GM19372 (cell line): Measurements from ENCODE around the gene CDKN2C.
A peak's percentile ranks its signal among the peaks of the same experiment; 100 is the strongest.
"Not testable (repeated sequence)": the region's sequence is repeated elsewhere in the genome, so short reads cannot be mapped to it uniquely, and the experiment has no call there.

Experiments
- ATAC-seq: cut with Tn5 transposase; IDR thresholded peaks from one replicate; pipeline ENCODE4 v1.9.1; 2021; ENCODE audit warnings: mild to moderate bottlenecking, low read depth, moderate library complexity; ENCODE audit not compliant: unreplicated experiment

CDKN2C gene

DNA sequence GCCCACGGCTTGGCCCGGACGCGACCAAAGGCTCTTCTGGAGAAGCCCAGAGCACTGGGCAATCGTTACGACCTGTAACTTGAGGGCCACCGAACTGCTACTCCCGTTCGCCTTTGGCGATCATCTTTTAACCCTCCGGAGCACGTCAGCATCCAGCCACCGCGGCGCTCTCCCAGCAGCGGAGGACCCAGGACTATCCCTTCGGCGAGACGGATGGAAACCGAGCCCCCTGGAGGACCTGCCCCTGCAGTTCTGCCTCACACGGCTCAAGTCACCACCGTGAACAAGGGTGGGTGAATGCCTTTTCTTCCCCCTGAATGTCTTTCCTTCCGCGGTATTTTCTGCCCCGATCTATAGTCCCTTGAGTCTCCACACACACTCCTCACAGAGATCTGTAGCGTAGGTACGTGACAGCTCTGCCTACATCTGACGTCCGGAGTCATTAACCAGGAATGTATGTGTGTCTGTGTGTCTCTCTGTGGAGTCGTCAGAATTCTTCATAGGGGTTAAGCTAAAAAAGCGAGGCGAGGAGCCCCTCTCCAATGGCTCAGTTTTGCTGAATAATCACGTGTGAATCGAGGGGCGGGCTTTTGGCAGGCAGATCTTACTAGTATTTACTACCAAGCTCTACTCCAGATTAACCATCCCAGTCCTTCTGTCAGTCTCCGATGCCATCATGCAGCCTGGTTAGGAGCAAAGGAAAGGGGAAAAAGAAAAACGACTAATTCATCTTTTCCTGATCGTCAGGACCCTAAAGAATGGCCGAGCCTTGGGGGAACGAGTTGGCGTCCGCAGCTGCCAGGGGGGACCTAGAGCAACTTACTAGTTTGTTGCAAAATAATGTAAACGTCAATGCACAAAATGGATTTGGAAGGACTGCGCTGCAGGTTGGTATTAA, at the start of gene CDKN2C:
Gene CDKN2C (plus strand): TSS at position 635 of the 898 bp plus-strand sequence. CDS start 124 bp downstream, at position 759.
- ATAC-seq: peak; percentile 29

DNA sequence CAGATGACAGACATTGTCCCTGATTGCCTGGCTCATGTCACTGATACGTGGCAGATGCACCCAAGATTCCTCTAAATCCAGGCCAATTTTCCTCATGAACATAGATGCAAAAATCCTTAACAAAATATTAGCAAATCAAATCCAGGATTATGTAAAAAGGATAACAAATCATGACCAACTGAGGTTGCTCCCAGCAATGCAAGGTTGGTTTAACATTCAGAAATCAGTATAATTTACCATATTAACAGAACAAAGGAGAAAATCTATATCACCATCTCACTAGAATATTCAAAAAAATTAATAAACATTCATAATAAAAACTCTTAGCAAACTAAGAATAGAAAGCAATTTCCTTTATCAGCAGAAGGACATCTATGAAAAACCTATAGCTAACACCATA, 49.6 kb upstream of the CDKN2C start:
- ATAC-seq: no peak

DNA sequence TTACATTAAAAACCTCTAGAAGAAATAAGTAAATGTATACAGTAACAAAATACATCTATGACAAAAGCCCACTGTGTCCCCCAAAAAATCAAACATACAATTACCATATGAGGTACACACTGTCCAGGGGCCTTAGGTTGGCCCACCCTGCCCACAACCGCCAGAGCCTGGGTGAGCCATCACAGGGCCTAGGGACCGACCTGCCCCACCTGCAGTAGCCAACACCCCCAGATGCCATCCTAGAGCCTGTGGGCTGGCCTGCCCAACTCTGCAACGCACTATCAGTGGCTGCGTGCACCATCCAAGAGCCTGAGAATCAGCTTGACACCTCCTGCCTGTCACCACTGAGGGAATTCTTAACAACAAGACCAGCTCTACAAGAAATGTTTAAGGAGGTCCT, 49.0 kb upstream of the CDKN2C start:
- ATAC-seq: no peak

DNA sequence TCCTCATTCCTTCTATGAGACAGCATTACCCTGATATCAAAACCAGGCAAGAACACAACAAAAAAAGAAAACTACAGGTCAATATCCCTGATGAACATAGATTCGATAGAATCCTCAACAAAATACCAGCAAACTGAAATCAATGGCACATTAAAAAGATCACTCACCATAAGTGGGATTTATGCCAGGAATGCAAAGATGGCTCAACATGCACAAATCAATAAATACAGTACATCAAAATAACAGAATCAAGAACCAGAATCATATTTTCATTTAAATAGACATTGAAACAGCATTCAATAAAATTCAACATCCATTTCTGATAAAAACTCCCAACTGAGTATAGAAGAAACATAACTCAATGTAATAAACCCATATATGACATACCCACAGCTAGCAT, 46.5 kb upstream of the CDKN2C start:
- ATAC-seq: no peak

DNA sequence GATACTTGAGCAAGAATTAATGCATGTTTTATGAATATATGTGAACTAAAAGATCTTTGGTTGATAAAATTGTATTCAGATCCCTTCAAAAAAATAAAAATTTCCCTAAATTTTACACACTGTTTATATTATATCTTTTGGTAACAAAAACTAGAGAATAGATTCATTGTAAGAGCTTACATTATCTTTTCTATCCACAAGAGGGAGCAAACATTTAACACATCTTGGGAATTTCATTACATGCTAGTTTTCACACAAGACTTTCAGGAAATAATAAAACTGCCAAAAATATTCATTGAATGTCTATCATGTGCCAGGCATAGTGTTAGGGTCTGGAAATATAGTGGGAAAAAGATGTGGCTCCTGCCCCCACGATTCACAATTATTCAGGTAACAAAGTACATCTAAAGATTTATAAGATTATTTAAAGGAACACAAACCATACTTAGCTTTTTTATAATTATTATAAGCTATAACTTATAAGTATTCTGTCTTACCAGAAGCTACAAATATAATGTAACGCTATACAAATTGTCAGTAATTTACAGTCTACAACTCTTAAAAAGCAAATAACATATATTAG, 40.6 kb upstream of the CDKN2C start:
- ATAC-seq: no peak

DNA sequence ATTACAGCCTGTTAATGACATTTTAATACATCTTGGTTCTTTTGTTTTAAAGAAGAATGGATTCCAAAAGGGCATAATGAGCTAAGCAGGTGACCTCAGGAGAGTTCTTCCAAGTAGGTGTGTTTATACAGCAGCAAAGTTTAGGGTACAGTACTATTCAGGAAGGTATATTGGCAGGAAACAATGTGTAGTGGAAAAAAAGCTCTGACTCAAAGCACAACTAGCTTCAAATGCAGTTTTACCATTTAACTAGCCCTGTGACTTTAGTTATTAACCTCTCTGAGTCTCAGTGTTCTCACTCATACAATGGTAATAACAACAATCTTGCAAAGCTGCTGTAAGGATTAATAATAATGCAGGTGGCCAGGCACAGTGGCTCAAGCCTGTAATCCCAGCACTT, 39.9 kb upstream of the CDKN2C start:
- ATAC-seq: no peak

DNA sequence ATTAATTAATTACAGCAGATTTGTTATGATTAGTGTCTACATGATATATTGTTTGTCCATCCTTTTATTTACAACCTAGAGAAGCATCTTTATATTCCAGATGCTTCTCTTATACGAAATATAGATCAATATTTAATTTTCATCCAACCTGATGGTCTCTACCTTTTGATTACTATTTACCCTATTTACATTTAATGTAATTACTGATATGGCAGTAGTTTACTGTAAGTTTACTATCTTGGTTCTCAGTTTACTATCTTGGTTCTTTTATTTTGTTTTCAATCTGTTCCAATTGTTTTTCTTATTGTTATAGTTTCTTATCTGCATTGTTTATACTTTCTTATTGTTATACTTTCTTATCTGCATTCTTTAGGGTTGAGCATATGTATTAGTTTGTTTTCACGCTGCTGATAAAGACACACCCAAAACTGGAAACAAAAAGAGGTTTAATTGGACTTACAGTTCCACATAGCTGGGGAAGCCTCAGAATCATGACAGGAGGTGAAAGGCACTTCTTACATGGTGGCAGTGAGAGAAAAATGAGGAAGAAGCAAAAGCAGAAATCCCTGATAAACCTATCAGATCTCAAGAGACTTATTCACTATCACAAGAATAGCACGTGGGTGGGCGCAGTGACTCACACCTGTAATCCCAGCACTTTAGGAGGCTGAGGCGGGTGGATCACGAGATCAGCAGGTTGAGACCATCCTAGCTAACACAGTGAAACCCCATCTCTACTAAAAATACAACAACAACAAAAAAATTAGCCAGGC, 38.9 kb upstream of the CDKN2C start:
- no peak for ATAC-seq

DNA sequence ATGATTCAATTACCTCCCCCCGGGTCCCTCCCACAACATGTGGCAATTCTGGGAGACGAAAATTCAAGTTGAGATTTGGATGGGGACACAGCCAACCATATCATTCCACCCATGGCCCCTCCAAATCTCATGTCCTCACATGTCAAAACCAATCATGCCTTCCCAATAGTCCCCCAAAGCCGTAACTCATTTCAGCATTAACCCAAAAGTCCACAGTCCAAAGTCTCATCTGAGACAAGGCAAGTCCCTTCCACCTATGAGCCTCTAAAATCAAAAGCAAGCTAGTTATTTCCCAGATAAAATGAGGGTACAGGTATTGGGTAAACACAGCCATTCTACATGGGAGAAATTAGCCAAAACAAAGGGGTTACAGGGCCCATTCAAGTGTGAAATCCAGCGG, 38.0 kb upstream of the CDKN2C start:
- ATAC-seq: not testable (repeated sequence)

DNA sequence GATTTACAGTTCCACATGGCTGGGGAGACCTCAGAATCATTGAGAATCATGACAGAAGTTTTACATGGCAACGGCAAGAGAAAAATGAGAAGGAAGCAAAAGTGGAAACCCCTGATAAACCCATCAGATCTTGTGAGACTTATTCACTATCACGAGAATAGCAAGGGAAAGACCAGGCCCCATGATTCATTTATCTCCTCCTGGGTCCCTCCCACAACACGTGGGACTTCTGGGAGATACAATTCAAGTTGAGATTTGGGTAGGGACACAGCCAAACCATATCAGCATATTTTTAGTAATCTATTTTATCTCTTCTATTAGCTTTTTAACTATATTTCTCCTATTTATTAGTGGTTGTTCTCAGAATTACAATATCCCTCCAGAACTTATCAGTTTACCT, 36.3 kb upstream of the CDKN2C start:
- not testable (repeated sequence) for ATAC-seq

DNA sequence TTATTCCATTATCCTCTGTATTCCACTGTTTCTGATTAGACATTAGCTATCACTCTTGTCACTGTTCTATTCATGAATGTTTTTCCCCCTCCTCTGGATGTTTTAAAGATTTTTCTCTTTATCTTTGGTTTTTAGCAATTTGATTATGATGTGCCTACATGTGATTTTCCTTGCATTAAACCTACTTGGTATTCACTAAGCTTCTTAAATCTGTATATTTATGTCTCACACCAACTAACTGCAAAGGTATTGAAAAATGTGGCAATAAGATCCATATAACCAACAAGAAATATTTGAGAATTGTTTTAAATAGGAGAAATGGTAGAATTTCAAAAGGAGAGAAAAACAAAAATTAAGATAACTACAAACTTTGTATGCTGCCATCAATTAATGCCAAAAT, 35.2 kb upstream of the CDKN2C start:
- ATAC-seq: no peak

DNA sequence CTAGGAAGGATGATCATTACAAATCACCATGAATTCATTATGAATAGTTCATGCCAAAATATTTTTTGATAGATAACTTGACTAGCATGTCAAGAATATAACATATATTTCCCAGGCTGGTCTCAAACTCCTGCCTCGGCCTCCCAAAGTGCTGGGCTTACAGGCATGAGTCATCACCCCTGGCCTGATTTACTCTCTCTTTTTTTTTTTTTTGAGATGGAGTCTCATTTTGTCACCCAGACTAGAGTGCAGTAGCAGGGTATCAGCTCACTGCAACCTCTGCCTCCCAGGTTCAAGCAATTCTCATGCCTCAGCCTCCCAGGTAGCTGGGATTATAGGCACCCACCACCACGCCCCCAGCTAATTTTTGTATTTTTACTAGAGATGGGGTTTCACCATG, 34.8 kb upstream of the CDKN2C start:
- not testable (repeated sequence) for ATAC-seq

DNA sequence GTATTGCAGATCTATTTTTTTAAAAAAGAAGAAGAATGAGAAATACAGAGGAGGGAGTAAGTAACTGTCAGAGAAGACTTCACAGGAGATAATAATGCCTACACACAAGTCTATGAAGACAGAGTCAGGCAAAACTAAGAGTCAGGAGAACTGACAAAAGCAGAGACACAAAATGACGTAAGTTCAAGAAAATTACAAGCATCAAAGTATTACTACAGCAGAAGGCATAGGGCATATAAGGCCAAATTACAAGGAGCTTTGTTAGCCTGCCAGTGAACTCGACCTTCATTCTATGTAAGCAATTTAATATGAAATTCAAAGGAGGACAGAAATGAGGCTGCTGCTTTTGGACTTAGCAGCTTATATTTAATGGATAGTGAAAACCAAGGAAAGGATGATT, 33.7 kb upstream of the CDKN2C start:
- ATAC-seq: no peak

DNA sequence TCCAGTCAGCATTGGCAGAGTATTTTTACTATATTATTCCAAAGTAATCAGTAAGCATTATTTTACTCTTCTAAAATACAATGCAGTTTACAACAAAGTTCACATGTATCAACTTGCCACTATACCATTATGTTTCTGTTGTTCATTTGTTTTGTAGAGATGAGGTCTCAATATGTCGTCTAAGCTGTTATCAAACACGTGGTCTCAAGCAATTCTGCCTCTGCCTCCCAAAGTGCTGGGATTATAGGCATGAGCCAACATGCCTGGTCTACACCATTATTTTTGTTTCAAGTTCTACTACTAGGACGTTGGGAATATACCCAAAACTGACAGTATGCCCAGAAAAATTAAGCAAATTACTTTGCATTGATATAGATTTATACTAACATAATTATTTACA, 29.8 kb upstream of the CDKN2C start:
- no peak for ATAC-seq

DNA sequence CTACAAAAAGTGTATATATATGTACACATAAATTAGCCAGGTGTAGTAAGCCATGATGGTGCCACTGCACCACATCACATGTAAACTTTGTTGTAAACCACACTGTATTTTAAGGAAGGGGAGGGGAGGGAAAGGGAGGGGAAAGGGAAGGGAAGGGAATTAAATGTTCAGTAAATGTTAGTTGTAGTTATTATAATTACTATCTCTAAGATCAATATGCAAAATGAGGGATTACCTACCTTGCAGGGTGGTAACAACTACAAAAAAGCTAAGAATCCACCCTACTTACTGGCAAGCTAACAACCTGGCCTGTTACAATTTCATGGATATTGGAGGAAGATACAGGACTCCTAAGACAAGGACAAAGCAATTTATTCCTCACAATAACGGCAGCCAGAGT, 27.7 kb upstream of the CDKN2C start:
- no peak for ATAC-seq

DNA sequence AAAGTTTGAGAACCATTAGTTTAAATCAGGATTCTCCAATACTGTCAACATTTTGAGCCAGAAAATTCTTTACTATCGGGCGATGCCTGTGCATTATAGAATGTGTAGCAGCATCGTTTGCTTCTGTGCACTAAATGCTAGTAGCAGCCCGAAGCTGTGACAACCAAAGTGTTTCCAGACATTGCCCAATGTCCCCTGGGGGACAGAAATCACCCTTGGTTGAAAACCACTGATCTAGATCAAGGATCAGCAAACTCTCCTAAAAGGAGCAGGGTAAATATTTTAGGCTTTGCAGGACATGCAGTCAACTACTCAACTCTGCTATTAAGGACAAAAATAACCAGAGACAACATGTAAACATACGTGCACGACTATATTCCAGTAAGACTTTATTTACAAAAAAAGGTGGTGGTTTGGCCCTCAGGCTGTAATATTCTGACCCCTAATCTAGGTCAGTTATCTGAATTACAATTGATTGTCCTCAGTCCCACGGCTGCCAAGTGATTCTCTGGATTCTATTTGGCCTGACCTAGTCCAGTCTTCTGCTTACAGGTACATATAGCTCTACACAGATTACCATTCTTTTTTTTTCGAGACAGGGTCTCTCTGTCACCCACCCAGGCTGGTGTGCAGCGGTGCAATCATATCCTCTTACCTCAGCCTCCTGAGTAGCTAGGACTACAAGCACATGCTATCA, 20.6 kb upstream of the CDKN2C start:
- ATAC-seq: no peak

DNA sequence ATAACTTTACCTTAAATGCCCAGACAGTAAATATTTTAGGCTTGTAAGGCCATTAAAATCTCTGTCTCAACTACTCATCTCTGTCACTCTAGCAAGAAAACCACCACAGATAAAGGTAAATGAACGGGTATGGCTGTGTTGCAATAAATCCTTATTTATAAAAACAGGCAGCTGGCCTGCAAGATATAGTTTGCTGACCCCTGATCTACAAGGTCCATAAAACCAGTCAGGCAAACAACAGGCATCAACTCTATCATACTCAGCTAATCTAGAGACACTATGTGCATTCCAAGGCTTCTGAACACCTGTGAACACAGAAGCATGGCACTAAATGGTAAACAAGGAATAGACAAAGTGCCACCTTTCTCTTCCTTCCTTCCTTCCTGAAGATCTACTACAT, 19.6 kb upstream of the CDKN2C start:
- ATAC-seq: no peak

DNA sequence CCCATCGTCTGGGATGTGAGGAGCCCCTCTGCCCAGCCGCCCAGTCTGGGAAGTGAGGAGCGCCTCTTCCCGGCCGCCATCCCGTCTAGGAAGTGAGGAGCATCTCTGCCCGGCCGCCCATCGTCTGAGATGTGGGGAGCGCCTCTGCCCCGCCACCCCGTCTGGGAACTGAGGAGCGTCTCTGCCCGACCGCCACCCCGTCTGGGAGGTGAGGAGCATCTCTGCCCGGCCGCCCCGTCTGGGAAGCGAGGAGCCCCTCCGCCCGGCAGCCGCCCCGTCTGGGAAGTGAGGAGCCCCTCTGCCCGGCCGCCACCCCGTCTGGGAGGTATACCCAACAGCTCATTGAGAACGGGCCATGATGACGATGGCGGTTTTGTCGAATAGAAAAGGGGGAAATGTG, 17.5 kb upstream of the CDKN2C start:
- not testable (repeated sequence) for ATAC-seq

DNA sequence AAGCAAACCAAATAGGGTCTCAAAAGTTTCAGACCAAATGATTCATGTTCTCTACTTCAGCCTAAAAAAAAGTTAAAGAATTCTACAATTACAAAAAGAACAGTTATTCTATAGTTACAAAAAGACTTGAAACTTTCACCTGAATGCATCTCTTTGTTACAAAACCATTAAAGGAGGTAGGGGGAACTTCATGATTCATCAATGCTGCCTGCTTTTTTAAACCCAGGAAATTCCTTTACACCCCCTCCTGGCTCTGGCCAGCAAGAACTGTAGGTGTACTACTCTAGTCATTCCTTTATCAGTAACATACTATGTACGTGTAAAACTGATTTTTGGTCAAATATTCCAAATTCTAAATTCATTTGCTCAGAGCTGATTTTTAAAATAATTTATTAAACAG, 14.9 kb upstream of the CDKN2C start:
- ATAC-seq: no peak

DNA sequence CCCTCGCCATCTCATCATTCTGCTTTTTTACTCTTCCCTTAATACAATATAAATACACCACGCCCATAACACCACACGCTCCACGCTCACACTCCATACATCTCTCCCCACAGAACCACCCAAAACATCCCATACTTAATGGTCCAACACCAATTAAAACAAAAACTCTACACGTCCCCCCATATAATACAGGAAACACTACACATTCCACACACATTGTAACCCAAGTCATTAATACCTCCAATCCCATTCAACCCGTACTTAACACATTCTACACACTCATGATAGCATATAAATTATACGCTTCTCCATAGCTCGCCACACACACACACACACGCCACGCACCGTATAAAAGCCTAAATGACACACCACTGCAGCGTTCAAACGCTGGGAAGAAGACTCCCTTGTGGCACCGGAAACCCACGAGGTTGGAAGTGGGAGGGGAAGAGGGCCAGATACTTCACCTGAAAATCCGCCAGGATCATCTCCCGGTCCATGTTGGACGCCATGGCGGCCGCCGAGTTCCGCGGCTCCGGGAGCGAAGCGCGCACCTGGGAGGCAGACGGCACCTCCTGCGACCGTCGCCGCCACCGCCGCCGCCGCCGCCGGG, 10.6 kb upstream of the CDKN2C start:
- ATAC-seq: no peak
